ENCODE data around the gene DUSP10. TPM values are rescaled to one million over a fixed set of nuclear protein-coding genes. Genes with fewer than 3 reads are reported as not detected.

DUSP10 gene
- total RNA-seq, result 10 to 100 TPM in 1 of 2 donors, 1 to 10 TPM in 1; 6.5 to 11.7 TPM
- polyA plus RNA-seq (2013, experiment 1 of 2), result 4.7 TPM
- polyA plus RNA-seq (2013, experiment 2 of 2), result 4.2 TPM
- long read RNA-seq, experiment 1, partial matches to known transcripts, result 0 of 1 reads
- long read RNA-seq, experiment 1, other reads (novel, unspliced or antisense), result 0 of 1 reads
- long read RNA-seq, experiment 2, transcript DUSP10-201 (4 exons, 2,676 nt), result major isoform, 14 of 16 reads
- long read RNA-seq, experiment 2, partial matches to known transcripts, result 1 of 16 reads
- long read RNA-seq, experiment 2, other reads (novel, unspliced or antisense), result 0 of 16 reads
- long read RNA-seq, experiment 3, transcript DUSP10-201 (4 exons, 2,676 nt), result major isoform, 23 of 27 reads
- long read RNA-seq, experiment 3, partial matches to known transcripts, result 2 of 27 reads
- long read RNA-seq, experiment 3, other reads (novel, unspliced or antisense), result 1 of 27 reads
- long read RNA-seq, experiment 4, transcript DUSP10-201 (4 exons, 2,676 nt), result major isoform, 7 of 14 reads
- long read RNA-seq, experiment 4, partial matches to known transcripts, result 2 of 14 reads
- long read RNA-seq, experiment 4, other reads (novel, unspliced or antisense), result 4 of 14 reads

GRCh38 chr1:221741703-221742554, at the start of gene DUSP10:
DUSP10 (minus strand) TSS chr1:221742089; CDS start chr1:221739744, 2,345 bp downstream.
- Mint-ChIP-seq H3K27me3 (ENCODE audit: insufficient read depth) (peaks cover 2% of the 10 kb centered on the region), H3K4me3 (no peak within 1 kb of the TSS), H3K9me3 (no peaks in the 10 kb centered on the region), H3K27ac (no peak within 1 kb of the TSS), H3K4me1 (peaks cover 19% of the 10 kb centered on the region), H3K36me3 (ENCODE audit: low read depth) (peaks cover 28% of the 10 kb centered on the region)
- peak; percentile 99 for DNase-seq
- no peak for TF ChIP-seq CTCF (conservative IDR thresholded peaks at IDR 0.05)
- Histone ChIP-seq H3K4me1 (ENCODE audit: control insufficient read depth, insufficient read depth, low read length) (peaks cover 6% of the 10 kb centered on the region), H3K9me3 (ENCODE audit: control insufficient read depth, low read length) (peaks cover 8% of the 10 kb centered on the region), H3K27me3 (ENCODE audit: control insufficient read depth, insufficient read depth, low read length, poor library complexity, severe bottlenecking) (no peaks in the 10 kb centered on the region), H3K36me3 (ENCODE audit: control insufficient read depth, insufficient read depth, low read length) (peaks cover 31% of the 10 kb centered on the region), H3K4me3 (ENCODE audit: low read length) (peak within 1 kb of the TSS; percentile 100), H3K27ac (ENCODE audit: low read depth, low read length) (peak within 1 kb of the TSS; percentile 72), H3K9ac (ENCODE audit: extremely low read depth, low read length, poor library complexity, severe bottlenecking) (peak within 1 kb of the TSS; percentile 84)
- WGBS, 2 experiments (ENCODE audit: insufficient coverage in 1 of 2, insufficient read length in 1 of 2), result 0% methylated on average over 33 to 44 of the region's 44 CpGs

- Mint-ChIP-seq H3K27me3 (ENCODE audit: insufficient read depth) (peaks cover 13% of the 10 kb centered on the region), H3K4me1 (peaks cover 3% of the 10 kb centered on the region), H3K27ac (no peak overlapping the region), H3K36me3 (ENCODE audit: low read depth) (no peaks in the 10 kb centered on the region), H3K4me3 (no peak overlapping the region), H3K9me3 (no peaks in the 10 kb centered on the region)
- Histone ChIP-seq H3K27me3 (ENCODE audit: control insufficient read depth, insufficient read depth, low read length, poor library complexity, severe bottlenecking) (peaks cover 10% of the 10 kb centered on the region), H3K27ac (ENCODE audit: low read depth, low read length) (no peak overlapping the region), H3K4me1 (ENCODE audit: control insufficient read depth, insufficient read depth, low read length) (no peaks in the 10 kb centered on the region), H3K4me3 (ENCODE audit: low read length) (no peak overlapping the region), H3K9me3 (ENCODE audit: control insufficient read depth, low read length) (no peaks in the 10 kb centered on the region), H3K36me3 (ENCODE audit: control insufficient read depth, insufficient read depth, low read length) (no peaks in the 10 kb centered on the region), H3K9ac (ENCODE audit: extremely low read depth, low read length, poor library complexity, severe bottlenecking) (no peak overlapping the region)
- no peak for DNase-seq
- no peak for TF ChIP-seq CTCF (conservative IDR thresholded peaks at IDR 0.05)
- WGBS, 2 experiments (ENCODE audit: insufficient coverage in 1 of 2, insufficient read length in 1 of 2), result 85 to 90% methylated on average over 5 to 6 of the region's 6 CpGs
These were observed 46.6 kb upstream of the DUSP10 start for GRCh38 chr1:221788466-221788865.

- no peak for TF ChIP-seq CTCF (conservative IDR thresholded peaks at IDR 0.05)
- Mint-ChIP-seq H3K4me3 (no peak overlapping the region), H3K27me3 (ENCODE audit: insufficient read depth) (peaks cover 24% of the 10 kb centered on the region), H3K9me3 (no peaks in the 10 kb centered on the region), H3K27ac (no peak overlapping the region), H3K4me1 (peaks cover 9% of the 10 kb centered on the region), H3K36me3 (ENCODE audit: low read depth) (no peaks in the 10 kb centered on the region)
- peaks cover 23% of the 10 kb centered on the region for H3K27me3 ChIP-seq (ENCODE audit: control insufficient read depth, insufficient read depth, low read length, poor library complexity, severe bottlenecking)
- no peak overlapping the region for H3K4me3 ChIP-seq (ENCODE audit: low read length)
- H3K4me1 ChIP-seq (ENCODE audit: control insufficient read depth, insufficient read depth, low read length), result no peaks in the 10 kb centered on the region
- no peaks in the 10 kb centered on the region for H3K36me3 ChIP-seq (ENCODE audit: control insufficient read depth, insufficient read depth, low read length)
- H3K27ac ChIP-seq (ENCODE audit: low read depth, low read length), result no peak overlapping the region
- no peak for DNase-seq
- H3K9me3 ChIP-seq (ENCODE audit: control insufficient read depth, low read length), result no peaks in the 10 kb centered on the region
- 90 to 95% methylated on average over 3 to 4 of the region's 5 CpGs for WGBS, 2 experiments (ENCODE audit: insufficient coverage in 1 of 2, insufficient read length in 1 of 2)
- no peak overlapping the region for H3K9ac ChIP-seq (ENCODE audit: extremely low read depth, low read length, poor library complexity, severe bottlenecking)
These were observed 44.8 kb upstream of the DUSP10 start for GRCh38 chr1:221786647-221787046.
